Ishikawa (cell line): Measurements from ENCODE around the gene WNK2.

ENCODE experiments used
- CEBPB ChIP-seq: IDR thresholded peaks from 2 replicates; pipeline ENCODE4 v1.6.1; 2012
- CREB1 ChIP-seq: IDR thresholded peaks from 2 replicates; pipeline ENCODE4 v1.6.1; 2012; ENCODE audit warnings: low read depth
- EGR1 ChIP-seq: IDR thresholded peaks from 2 replicates; pipeline ENCODE4 v1.6.1; 2012
- EP300 ChIP-seq: IDR thresholded peaks from 2 replicates; pipeline ENCODE4 v1.6.1; 2012; ENCODE audit warnings: borderline replicate concordance
- FOXM1 ChIP-seq: IDR thresholded peaks from 2 replicates; pipeline ENCODE4 v1.6.1; 2012; ENCODE audit warnings: low read depth, borderline replicate concordance
- NFIC ChIP-seq: IDR thresholded peaks from 2 replicates; pipeline ENCODE4 v1.6.1; 2012
- RAD21 ChIP-seq: IDR thresholded peaks from 2 replicates; pipeline ENCODE4 v1.6.1; 2012; ENCODE audit warnings: low read depth
- REST ChIP-seq: IDR thresholded peaks from 2 replicates; pipeline ENCODE4 v1.6.1; 2012; ENCODE audit warnings: low read depth, mild to moderate bottlenecking
- TAF1 ChIP-seq: IDR thresholded peaks from 2 replicates; pipeline ENCODE4 v1.6.1; 2012; ENCODE audit warnings: low read depth, mild to moderate bottlenecking
- TCF12 ChIP-seq: IDR thresholded peaks from 2 replicates; pipeline ENCODE4 v1.6.1; 2012; ENCODE audit warnings: low read depth
- TEAD4 ChIP-seq: IDR thresholded peaks from 2 replicates; pipeline ENCODE4 v1.6.1; 2012
- USF1 ChIP-seq: IDR thresholded peaks from 2 replicates; pipeline ENCODE4 v1.6.1; 2012
- YY1 ChIP-seq: IDR thresholded peaks from 2 replicates; pipeline ENCODE4 v1.6.1; 2012; ENCODE audit warnings: low read depth
- ZBTB7A ChIP-seq: IDR thresholded peaks from 2 replicates; pipeline ENCODE4 v1.6.1; 2012; ENCODE audit warnings: low read depth
- TF ChIP-seq, protein P1 (sequence below): IDR thresholded peaks from 2 replicates; pipeline ENCODE4 v1.6.1; 2012

Gene WNK2

DNA sequence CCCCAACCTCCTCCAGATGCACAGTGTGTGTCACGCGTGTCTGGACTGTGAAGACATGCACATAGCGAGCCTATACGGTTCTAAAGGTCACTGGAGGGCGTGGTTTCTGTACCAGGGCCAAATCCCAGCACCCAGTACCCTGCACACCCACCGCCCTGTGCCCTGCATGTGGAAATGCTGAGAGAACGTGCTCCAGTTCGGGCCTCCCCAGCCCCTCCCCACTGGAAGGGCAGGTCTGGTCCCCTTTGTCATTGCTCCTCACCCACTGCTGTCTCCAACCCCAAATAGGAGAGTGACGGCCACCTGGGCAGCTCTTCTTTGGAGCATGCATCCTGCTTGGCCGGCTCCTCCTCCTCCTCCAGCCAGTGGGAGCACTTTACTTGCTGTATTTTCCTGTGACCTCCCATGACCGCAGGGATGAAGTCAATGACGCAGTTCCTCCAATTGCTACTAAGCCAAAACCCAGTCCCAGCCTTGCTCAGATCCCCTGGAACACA, 116.7 kb downstream of the WNK2 start:
- TF ChIP-seq RAD21 (no peak), USF1 (no peak), TCF12 (no peak), FOXM1 (no peak), CREB1 (no peak), CEBPB (no peak), TAF1 (no peak)

GRCh38 chr9:93301291-93301811, 117.4 kb downstream of the WNK2 start:
- TF ChIP-seq NFIC: no peak
- TF ChIP-seq CEBPB: no peak
- TF ChIP-seq RAD21: no peak
- TF ChIP-seq EP300: no peak
- TF ChIP-seq USF1: no peak
- TF ChIP-seq, protein P1, sequence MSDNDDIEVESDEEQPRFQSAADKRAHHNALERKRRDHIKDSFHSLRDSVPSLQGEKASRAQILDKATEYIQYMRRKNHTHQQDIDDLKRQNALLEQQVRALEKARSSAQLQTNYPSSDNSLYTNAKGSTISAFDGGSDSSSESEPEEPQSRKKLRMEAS: no peak
- TF ChIP-seq TCF12: no peak
- TF ChIP-seq ZBTB7A: no peak
- TF ChIP-seq CREB1: no peak
- TF ChIP-seq YY1: no peak
- TF ChIP-seq TEAD4: no peak
- TF ChIP-seq EGR1: no peak
- no peak for TF ChIP-seq TAF1
- TF ChIP-seq REST: no peak
- no peak for TF ChIP-seq FOXM1

GRCh38 chr9:93301911-93302541, 118.1 kb downstream of the WNK2 start:
- TF ChIP-seq EP300 (no peak), NFIC (no peak), RAD21 (no peak), CEBPB (no peak), FOXM1 (no peak), TEAD4 (no peak), TCF12 (no peak), EGR1 (no peak), TAF1 (no peak), YY1 (no peak), ZBTB7A (no peak), CREB1 (no peak), REST (no peak), USF1 (no peak)
- TF ChIP-seq, protein P1: no peak

- TF ChIP-seq USF1 (peak; percentile 66), TCF12 (no peak), FOXM1 (no peak), CREB1 (no peak), RAD21 (peak; percentile 83)
Measured at GRCh38 chr9:93302586-93303257, 118.8 kb downstream of the WNK2 start.

DNA sequence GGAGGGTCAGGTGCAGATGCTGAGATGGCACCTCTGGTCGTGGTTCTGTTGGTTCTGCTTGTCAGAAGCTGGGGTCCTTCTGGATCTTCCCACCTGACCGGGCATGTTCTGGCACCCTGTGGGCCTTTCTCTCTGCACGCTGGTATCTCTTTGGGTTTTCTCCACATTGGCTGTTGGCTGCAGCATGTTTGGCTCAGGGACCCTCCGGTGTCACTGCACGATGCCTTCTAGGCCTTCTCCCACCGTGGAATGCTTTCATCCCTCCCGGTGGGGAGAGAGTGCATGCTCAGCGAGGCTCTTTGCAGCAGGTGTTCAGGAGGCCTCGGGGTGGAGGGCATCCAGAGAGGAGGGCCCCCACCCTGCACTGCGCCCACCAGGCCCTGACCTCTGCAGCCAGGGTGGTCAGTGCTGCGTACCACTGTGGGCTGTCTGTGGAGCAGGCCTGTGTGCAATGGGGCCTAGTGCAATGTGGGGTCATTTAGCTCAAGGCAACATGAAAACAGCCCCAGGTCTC, 119.4 kb downstream of the WNK2 start:
- TF ChIP-seq CEBPB (no peak), YY1 (no peak), TEAD4 (no peak), REST (no peak), TCF12 (no peak), USF1 (no peak), EP300 (no peak), NFIC (no peak)
